Activated CD4-positive, alpha-beta T cell treated with anti-CD3 and anti-CD28 coated beads, Interleukin-2, amount 10 ng/mL, durations not matched to agents 24 days and 14 days (primary cell): ENCODE results near the gene CUX1. TPM values are rescaled to one million over a fixed set of nuclear protein-coding genes. Genes with fewer than 3 reads are reported as not detected.
"Not testable (repeated sequence)": the region's sequence is repeated elsewhere in the genome, so short reads cannot be mapped to it uniquely, and the experiment has no call there.

ENCODE experiments used
- DNase-seq: peaks from one replicate; pipeline ENCODE4 v3.0.0; 2022
- H3K27ac Mint-ChIP-seq: one replicate; pipeline ENCODE4 v1.8.0; 2022; ENCODE audit warnings: mild to moderate bottlenecking, mixed read lengths
- H3K27me3 Mint-ChIP-seq: one replicate; pipeline ENCODE4 v1.8.0; 2022; ENCODE audit warnings: mixed read lengths
- H3K36me3 Mint-ChIP-seq: one replicate; pipeline ENCODE4 v1.8.0; 2022; ENCODE audit warnings: low read depth, mild to moderate bottlenecking, mixed read lengths
- H3K4me1 Mint-ChIP-seq: one replicate; pipeline ENCODE4 v1.8.0; 2021; ENCODE audit warnings: mixed read lengths
- H3K4me3 Mint-ChIP-seq: one replicate; pipeline ENCODE4 v1.8.0; 2022; ENCODE audit warnings: mild to moderate bottlenecking, moderate library complexity, mixed read lengths
- H3K9me3 Mint-ChIP-seq: one replicate; pipeline ENCODE4 v1.8.0; 2021; ENCODE audit warnings: mixed read lengths
- intact Hi-C: fragments of 100-400 bp; cut with micrococcal nuclease; formaldehyde crosslinking; loops from one replicate; pipeline ENCODE4 v1.15.1; 2023
- total RNA-seq: library from RNA; stranded (reverse); gene quantifications from 2 replicates; pipeline ENCODE4 v1.2.3, GENCODE V29; 2022

CUX1 gene
- total RNA-seq, 1 donor from 2014 or later = 31.5 TPM

DNA sequence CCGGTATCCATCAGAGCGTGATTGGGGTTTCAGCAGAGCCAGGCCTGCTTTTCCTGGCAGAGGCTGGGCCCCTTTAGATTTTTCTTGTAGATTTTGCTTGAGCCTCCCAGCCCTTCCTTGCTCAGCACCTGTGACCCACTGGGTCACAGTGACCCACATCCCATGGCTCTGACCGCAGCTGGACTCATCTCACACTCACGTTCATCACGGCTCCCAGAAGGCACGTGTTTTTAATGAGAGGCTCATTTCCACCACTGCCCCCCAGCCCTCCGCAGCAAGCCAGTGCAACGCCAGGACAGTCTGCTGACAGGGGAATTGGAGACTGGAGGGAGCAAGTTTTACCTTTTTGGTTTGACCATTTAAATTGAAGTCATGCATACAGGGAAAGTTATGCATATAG lies 155.7 kb downstream of the CUX1 start:
- intact Hi-C loops = no loop called here
- no peak overlapping the region for H3K27ac Mint-ChIP-seq
- H3K4me1 Mint-ChIP-seq = no peaks in the 10 kb centered on the region
- no peak for DNase-seq
- H3K4me3 Mint-ChIP-seq = no peak overlapping the region
- no peaks in the 10 kb centered on the region for H3K36me3 Mint-ChIP-seq
- H3K9me3 Mint-ChIP-seq = no peaks in the 10 kb centered on the region
- H3K27me3 Mint-ChIP-seq = no peaks in the 10 kb centered on the region

DNA sequence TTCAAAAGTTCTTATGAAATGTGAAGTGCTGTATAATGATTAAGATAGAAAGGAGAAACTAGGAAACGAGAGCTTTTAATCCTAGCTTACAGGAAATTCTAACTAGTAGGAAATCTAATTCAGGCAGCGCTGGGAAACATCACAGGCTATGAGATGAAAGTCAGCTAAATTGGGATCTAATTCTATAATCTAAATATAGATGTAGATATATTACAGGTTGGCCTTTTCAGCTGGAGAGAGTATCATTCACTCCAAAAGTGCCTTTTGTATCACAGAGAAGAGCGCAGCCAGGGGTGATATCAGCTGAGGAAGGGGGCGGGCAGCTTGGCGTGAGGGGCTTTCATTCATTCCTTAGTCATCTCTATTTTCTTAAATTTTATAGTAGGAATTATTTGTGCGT lies 157.0 kb downstream of the CUX1 start:
- no peak for DNase-seq
- Mint-ChIP-seq H3K9me3 (no peaks in the 10 kb centered on the region), H3K27me3 (no peaks in the 10 kb centered on the region), H3K27ac (no peak overlapping the region), H3K4me1 (no peaks in the 10 kb centered on the region), H3K4me3 (no peak overlapping the region), H3K36me3 (no peaks in the 10 kb centered on the region)
- intact Hi-C loops = no loop called here

DNA sequence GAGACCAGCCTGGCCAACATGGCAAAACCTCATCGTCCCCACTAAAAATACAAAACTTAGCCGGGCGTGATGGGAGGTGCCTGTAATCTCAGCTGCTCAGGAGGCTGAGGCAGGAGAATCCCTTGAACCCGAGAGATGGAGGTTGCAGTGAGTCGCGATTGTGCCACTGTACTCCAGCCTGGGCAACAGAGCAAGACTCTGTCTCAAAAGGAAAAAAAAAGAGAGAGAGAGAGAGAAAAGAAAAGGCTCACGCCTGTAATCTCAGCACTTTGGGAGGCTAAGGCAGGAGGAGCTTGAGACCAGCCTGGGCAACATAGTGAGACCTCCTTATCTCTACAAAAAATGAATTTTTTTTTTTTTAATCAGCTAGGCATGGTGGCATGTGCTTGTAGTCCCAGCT lies 157.6 kb downstream of the CUX1 start:
- H3K36me3 Mint-ChIP-seq = no peaks in the 10 kb centered on the region
- H3K27ac Mint-ChIP-seq = no peak overlapping the region
- no peaks in the 10 kb centered on the region for H3K9me3 Mint-ChIP-seq
- no peak for DNase-seq
- H3K27me3 Mint-ChIP-seq = no peaks in the 10 kb centered on the region
- H3K4me3 Mint-ChIP-seq = no peak overlapping the region
- no peaks in the 10 kb centered on the region for H3K4me1 Mint-ChIP-seq
- intact Hi-C loops = no loop called here

DNA sequence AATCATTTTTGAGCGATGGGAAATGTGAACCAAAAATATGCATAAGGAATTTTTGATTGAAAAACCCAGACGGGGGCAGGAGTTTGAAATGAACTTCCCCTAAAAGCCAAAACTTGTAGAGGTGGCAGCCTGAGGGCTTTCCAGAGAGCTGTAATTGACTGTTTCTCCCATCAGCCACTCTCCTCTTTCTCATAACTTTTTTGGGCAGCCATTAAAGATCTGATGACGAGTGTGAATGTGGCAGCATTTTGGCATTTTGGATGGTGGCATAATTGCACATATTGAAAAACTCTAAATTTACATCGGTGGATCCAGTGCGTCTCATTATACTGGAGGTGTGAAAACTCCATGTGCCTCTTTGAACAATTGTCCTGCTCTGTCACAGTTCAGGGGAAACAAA lies 159.0 kb downstream of the CUX1 start:
- Mint-ChIP-seq H3K27ac (no peak overlapping the region), H3K36me3 (no peaks in the 10 kb centered on the region), H3K4me1 (no peaks in the 10 kb centered on the region), H3K9me3 (no peaks in the 10 kb centered on the region), H3K4me3 (no peak overlapping the region), H3K27me3 (no peaks in the 10 kb centered on the region)
- intact Hi-C loops = no loop called here
- DNase-seq = no peak

DNA sequence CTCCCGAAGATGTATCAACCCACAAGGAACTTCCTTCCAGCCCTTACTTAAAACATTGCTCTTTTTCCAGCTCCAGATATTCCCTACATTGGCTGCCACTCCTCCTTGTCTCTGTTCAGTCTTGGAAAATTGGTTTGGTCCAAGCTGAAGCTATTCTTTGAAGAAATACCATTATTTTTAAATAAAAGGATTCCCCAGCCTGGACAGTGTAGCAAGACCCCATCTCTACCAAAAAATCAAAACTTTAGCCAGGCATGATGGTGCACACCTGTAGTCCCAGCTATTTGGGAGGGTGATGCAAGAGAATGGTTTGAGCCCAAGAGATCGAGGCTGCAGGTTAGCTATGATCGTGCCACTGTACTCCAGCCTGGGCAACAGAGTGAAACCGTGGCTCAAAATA lies 159.8 kb downstream of the CUX1 start:
- intact Hi-C loops = no loop called here
- H3K27ac Mint-ChIP-seq = no peak overlapping the region
- H3K27me3 Mint-ChIP-seq = no peaks in the 10 kb centered on the region
- no peaks in the 10 kb centered on the region for H3K36me3 Mint-ChIP-seq
- no peak overlapping the region for H3K4me3 Mint-ChIP-seq
- DNase-seq = no peak
- H3K4me1 Mint-ChIP-seq = peaks cover 2% of the 10 kb centered on the region
- H3K9me3 Mint-ChIP-seq = no peaks in the 10 kb centered on the region

DNA sequence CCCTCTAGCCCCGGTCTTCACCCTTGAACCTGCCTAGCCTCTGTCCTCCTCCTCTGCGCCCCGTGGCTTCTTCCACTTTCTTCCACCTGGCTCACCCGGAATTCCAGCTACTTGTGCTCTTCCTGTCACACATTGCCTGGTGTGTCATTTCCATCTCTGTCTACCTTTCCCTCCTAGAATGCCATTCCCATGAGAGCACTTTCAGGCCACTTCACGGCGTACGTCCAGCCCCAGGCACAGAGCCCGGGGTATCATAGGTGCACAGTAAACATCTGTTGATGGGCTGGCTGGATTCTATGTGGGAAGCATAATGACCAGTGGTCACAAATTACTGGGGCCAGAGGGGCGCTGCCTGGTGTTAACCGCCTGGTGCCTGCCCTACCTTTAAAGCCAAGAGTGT lies 161.3 kb downstream of the CUX1 start:
- Mint-ChIP-seq H3K4me3 (no peak overlapping the region), H3K27me3 (no peaks in the 10 kb centered on the region)
- intact Hi-C loops = no loop called here

DNA sequence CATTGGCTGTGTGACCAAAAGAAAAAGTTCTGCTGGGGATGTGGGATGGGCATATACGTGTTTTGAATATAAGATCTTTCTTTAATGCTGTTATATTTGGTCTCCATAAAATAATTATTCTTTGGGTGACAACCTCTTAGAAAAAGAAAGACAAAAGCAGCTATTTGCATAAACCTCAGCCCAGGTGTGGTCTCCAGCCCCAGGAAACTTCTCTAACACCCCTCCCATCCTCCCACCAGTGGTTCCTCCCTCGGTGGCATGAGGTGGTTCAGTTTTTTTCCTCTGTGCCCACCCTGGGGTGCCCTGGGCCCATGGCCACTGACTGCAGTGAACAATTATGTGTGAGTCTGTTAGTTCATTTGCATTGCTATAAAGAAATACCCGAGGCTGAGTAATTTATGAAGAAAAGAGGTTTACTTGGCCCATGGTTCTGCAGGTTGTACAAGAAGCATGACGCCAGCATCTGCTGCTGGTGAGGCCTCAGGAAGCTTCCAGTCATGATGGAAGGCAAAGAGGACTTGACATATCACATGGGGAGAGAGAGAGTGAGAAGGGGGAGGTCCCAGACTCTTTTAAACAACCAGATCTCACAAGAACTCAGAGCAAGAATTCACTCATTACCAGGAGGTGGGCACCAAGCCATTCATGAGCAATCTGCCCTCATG lies 165.9 kb downstream of the CUX1 start:
- Mint-ChIP-seq H3K4me3 (no peak overlapping the region), H3K27ac (no peak overlapping the region), H3K4me1 (peaks cover 2% of the 10 kb centered on the region), H3K36me3 (no peaks in the 10 kb centered on the region), H3K27me3 (no peaks in the 10 kb centered on the region), H3K9me3 (no peaks in the 10 kb centered on the region)
- intact Hi-C loops = no loop called here
- no peak for DNase-seq

More for the DNA sequence above, 161.3 kb downstream of the CUX1 start:
- H3K9me3 Mint-ChIP-seq = no peaks in the 10 kb centered on the region
- no peak overlapping the region for H3K27ac Mint-ChIP-seq
- H3K4me1 Mint-ChIP-seq = peaks cover 2% of the 10 kb centered on the region
- DNase-seq = no peak
- H3K36me3 Mint-ChIP-seq = no peaks in the 10 kb centered on the region

DNA sequence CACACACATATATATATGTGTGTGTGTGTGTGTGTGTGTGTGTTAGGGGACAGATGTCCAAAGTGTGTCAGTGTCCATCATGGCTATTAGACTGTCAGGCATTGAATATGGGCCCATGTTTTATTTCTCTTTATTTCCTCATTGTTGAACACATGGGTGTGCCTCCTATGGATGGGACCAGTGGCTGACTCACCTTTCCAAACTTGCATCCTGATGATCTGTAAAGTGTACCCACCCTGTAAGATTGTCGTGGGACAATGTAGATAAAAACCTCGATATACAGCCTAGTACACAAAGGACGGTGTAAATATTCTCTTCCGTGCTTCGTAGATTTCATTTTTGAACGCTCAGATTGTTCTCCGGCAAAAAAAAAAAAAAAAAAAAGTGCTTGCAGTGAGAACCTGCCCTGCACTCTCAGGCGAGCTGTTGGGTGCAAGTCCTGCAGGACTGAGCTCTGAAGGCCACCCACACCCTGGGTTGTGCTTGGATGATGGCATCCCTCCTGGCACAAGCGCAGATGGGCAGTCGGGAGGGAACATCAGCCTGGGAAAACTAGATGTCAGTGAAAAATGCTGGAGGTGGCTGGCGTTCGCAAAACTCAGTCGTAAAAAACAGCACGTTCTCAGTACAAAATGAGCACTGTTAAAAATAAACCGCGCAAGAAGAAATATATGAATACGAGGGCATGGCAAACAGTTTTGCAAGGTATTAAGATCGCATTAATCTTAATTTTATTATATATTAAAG lies 166.9 kb downstream of the CUX1 start:
- intact Hi-C loops = no loop called here
- Mint-ChIP-seq H3K27ac (no peak overlapping the region), H3K27me3 (no peaks in the 10 kb centered on the region), H3K4me3 (no peak overlapping the region), H3K9me3 (no peaks in the 10 kb centered on the region), H3K36me3 (no peaks in the 10 kb centered on the region), H3K4me1 (peaks cover 4% of the 10 kb centered on the region)
- DNase-seq = no peak

DNA sequence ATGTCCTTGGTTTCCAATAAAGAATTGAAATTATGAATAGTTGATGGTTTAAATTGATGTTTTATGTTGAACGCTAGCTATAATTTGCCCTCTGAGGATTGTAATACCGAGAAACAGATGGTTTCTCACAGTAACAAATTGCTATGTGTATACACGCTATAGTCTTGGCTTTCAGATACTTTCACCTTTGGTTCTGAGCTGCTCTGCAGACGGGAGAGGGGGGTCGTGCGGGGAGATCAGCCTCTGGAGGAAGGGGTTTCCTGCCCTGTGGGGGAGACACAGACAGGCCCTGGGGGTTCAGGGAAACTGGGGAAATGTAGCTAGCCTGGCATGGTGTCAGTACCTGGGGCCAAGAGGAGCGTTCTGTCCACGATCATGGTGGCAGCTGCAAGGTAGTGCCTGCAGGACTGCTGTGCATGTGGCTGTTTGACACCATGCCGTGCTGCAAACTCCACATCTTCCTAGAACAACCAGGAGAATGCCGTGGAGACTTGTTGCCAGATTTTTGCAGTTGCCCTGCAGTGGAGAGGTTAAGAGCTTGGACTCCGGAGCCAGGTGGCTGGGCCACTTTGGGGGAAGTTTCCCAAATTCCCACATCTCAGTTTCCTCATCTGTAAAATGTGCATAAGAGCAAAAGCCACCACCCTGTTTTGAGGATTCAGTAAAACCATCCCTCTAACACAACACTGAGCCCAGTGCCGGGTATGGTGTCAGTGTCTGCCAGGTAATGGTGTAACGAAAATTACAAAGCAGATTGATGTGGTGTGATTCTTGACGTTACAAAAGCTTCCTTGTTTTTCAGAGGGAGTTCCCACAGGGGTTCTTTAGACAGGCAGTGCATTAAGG lies 167.9 kb downstream of the CUX1 start:
- intact Hi-C loops = no loop called here
- H3K27me3 Mint-ChIP-seq = no peaks in the 10 kb centered on the region
- H3K4me1 Mint-ChIP-seq = peaks cover 6% of the 10 kb centered on the region
- no peaks in the 10 kb centered on the region for H3K36me3 Mint-ChIP-seq
- no peak overlapping the region for H3K4me3 Mint-ChIP-seq
- no peaks in the 10 kb centered on the region for H3K9me3 Mint-ChIP-seq
- no peak overlapping the region for H3K27ac Mint-ChIP-seq
- DNase-seq = no peak

DNA sequence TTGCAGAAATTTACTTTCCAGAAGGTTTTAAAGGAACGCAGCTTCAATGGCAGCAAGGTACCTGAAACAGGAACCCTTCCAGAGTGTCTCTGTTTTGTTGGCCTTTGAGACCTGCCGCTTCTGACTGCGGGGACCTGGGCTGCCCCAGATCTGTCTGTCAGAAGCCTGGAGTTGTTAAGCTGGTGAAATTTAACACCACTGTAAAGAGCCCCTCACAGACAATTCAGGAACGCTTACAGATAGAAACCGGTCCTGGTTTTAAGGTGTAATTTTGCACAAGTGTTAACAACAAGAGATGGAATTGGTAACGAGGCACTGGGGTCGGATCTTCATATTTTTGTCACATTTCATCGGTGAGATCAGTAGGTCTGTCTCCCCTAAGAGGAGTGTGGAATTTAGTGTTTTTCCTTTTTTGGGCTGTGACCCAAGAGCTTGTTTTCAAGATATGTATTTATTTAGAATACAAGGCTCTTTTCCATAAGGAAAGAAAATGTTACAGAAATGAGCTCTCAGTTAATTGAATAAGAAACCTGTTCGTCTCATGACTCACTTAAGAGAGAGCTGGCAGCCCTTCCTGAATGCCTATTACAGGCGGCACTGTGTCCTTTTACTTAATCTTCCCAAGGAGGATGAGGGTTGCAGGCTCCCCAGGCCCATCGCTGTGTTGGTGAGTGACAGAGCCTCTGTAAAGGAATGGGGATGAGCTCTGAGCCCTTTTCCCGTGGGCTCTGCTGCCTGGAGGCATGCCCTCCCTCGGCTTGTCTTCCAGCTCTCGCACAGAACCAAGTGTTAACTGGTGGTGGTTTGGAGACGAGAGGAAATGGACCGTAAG lies 168.7 kb downstream of the CUX1 start:
- H3K36me3 Mint-ChIP-seq = no peaks in the 10 kb centered on the region
- no peaks in the 10 kb centered on the region for H3K27me3 Mint-ChIP-seq
- no peak for DNase-seq
- no peak overlapping the region for H3K4me3 Mint-ChIP-seq
- no peak overlapping the region for H3K27ac Mint-ChIP-seq
- H3K9me3 Mint-ChIP-seq = no peaks in the 10 kb centered on the region
- intact Hi-C loops = no loop called here
- H3K4me1 Mint-ChIP-seq = peaks cover 11% of the 10 kb centered on the region

DNA sequence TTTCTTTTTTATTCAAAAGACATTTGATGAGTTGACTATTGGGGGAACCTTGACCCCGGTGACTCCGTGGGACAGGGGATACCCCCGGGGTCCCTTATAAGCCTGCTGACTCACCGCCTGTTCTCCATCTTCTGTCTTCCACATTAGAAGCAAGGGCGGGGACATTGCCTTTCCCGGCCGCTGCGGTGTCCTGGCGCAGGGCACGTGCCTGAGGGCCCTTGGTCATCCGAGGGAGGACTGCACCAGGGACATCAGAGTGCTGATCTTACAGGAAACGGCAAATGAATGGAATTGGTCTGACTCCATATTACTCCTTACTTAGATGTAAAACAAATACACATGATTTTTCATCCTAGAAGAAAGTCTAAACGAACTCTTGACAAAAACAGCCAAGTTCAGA lies 170.1 kb downstream of the CUX1 start:
- Mint-ChIP-seq H3K27me3 (no peaks in the 10 kb centered on the region), H3K27ac (no peak overlapping the region), H3K4me1 (peaks cover 10% of the 10 kb centered on the region), H3K9me3 (no peaks in the 10 kb centered on the region), H3K36me3 (no peaks in the 10 kb centered on the region), H3K4me3 (no peak overlapping the region)
- no peak for DNase-seq
- intact Hi-C loops = no loop called here

DNA sequence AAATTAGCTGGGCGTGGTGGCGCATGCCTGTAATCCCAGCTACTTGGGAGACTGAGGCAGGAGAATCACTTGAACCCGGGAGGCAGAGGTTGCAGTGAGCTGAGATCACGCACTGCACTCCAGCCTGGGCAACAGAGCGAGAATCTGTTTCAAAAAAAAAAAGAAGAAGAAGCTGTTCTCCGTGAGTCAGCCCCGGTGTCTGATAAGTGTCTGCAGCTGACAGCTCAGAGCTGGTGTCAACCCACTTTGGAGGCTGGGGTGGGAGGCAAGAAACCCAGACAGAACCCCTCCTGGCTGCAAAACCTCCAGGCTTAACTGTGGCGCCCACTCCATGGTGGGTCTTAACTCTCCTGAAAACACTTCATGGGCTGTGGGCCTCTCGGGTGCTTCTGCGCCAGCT lies 170.6 kb downstream of the CUX1 start:
- H3K4me1 Mint-ChIP-seq, intact Hi-C loops, DNase-seq, H3K27ac Mint-ChIP-seq, H3K27me3 Mint-ChIP-seq, H3K4me3 Mint-ChIP-seq, H3K9me3 Mint-ChIP-seq, H3K36me3 Mint-ChIP-seq: not testable (repeated sequence)

DNA sequence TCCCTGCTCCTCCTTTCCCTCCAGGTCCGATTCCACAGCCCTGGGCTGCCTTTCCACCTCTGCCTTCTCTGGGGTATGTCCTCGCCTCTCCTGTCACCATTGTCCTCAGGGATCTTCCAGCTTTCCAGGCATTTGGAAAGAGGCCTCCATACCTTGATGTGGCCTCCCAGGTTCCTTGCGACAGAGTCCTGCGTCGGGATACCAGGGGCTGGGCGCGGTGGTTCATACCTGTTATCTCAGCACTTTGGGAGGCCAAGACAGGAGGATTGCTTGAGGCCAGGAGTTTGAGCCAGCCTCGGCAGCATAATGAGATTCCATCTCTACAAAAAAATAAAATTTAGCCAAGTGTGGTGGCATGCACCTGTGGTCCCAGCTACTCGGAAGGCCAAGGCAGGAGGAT lies 171.1 kb downstream of the CUX1 start:
- Mint-ChIP-seq H3K27me3 (no peaks in the 10 kb centered on the region), H3K36me3 (no peaks in the 10 kb centered on the region), H3K27ac (no peak overlapping the region), H3K9me3 (no peaks in the 10 kb centered on the region), H3K4me1 (peaks cover 10% of the 10 kb centered on the region), H3K4me3 (no peak overlapping the region)
- intact Hi-C loops = no loop called here
- no peak for DNase-seq
